Testis (tissue), 3 donors: ENCODE results near the gene ANKS1B. TPM values are rescaled to one million over a fixed set of nuclear protein-coding genes. Genes with fewer than 3 reads are reported as not detected.

Experiments used
- DNase-seq: peaks from one replicate; pipeline ENCODE4 v3.0.0-alpha.2; 2019
- H3K27ac ChIP-seq, 2 donors: fragments of 200-600 bp; sonication (generic); one replicate each; pipeline ENCODE4 v1.5.1; 2019
- H3K27me3 ChIP-seq: fragments of 200-600 bp; sonication (generic); one replicate; pipeline ENCODE4 v1.5.1; 2019
- H3K36me3 ChIP-seq: fragments of 200-600 bp; sonication (generic); one replicate; pipeline ENCODE4 v1.5.1; 2017; ENCODE audit warnings: low read depth; ENCODE audit errors: missing control alignments
- H3K4me1 ChIP-seq: fragments of 200-600 bp; sonication (generic); one replicate; pipeline ENCODE4 v1.5.1; 2019
- H3K4me3 ChIP-seq, 2 donors: fragments of 200-600 bp; sonication (generic); one replicate each; pipeline ENCODE4 v1.5.1; 2017 to 2019
- H3K9me3 ChIP-seq: fragments of 200-600 bp; sonication (generic); one replicate; pipeline ENCODE4 v1.5.1; 2017
- CTCF ChIP-seq, 3 experiments: fragments of 450-650 bp in 2 of 3; fragments of 200-600 bp in 1 of 3; sonication (generic) in 1 of 3; IDR thresholded peaks; one replicate each; pipeline ENCODE4 v1.5.1; 2016 to 2019; ENCODE audit warnings: antibody characterized with exemption in 3 of 3, mild to moderate bottlenecking in 2 of 3, moderate library complexity in 1 of 3
- POLR2A ChIP-seq: fragments of 450-650 bp; IDR thresholded peaks from one replicate; pipeline ENCODE4 v1.6.1; 2017; ENCODE audit warnings: antibody characterized with exemption, mild to moderate bottlenecking, moderate library complexity
- WGBS, 2 donors: methylation state at CpG; one replicate each; pipeline ENCODE4 v1.1.5; 2018; 5-methylcytosine and 5-hydroxymethylcytosine counted together
- intact Hi-C: fragments of 100-400 bp; cut with DNase I; formaldehyde crosslinking; loops from one replicate; pipeline ENCODE4 v1.15.1; 2023; ENCODE audit warnings: low total_unique reads
- polyA plus RNA-seq: library from polyadenylated mRNA; stranded (reverse); fragments of 350-450 nt; fragmentation: Illumina TruSeq; extraction: RNeasy Lipid Tissue Mini Kit (QIAGEN cat#74804); gene quantifications from one replicate; pipeline ENCODE4 v1.2.3, GENCODE V29; 2014; ENCODE audit warnings: low read depth, low replicate concordance; ENCODE audit not compliant: insufficient read depth
- total RNA-seq, 2 donors: library from RNA; depleted of rRNA; stranded (reverse); fragments of >200 nt; gene quantifications; one replicate each; pipeline ENCODE4 v1.2.3, GENCODE V29; 2016

ANKS1B gene
- total and polyA plus RNA-seq, 3 donors from 2014 or later, result 26.8 to 58.2 (median 30.9) TPM

GRCh38 chr12:99063182-99063581 lies 921.6 kb downstream of the ANKS1B start:
- no peak for DNase-seq
- 67 to 83% methylated on average over 3 to 4 of the region's 4 CpGs for WGBS, 2 donors
- Histone ChIP-seq H3K9me3 (no peaks in the 10 kb centered on the region), H3K4me1 (no peaks in the 10 kb centered on the region), H3K36me3 (no peaks in the 10 kb centered on the region), H3K4me3 (no peak overlapping the region), H3K27me3 (no peaks in the 10 kb centered on the region), H3K27ac (no peak overlapping the region)
- intact Hi-C loops, result no loop called here
- TF ChIP-seq CTCF (IDR thresholded peaks at IDR 0.05) (no peak), POLR2A (no peak)

- intact Hi-C loops, result no loop called here
- no peak overlapping the region for H3K27ac ChIP-seq
- H3K9me3 ChIP-seq, result no peaks in the 10 kb centered on the region
- no peak for TF ChIP-seq CTCF (IDR thresholded peaks at IDR 0.05)
- no peak for TF ChIP-seq POLR2A
- H3K36me3 ChIP-seq, result no peaks in the 10 kb centered on the region
- H3K4me3 ChIP-seq, result no peak overlapping the region
- H3K4me1 ChIP-seq, result no peaks in the 10 kb centered on the region
- WGBS, 2 donors, result 41 to 58% methylated on average over 9 of the region's 9 CpGs
- H3K27me3 ChIP-seq, result no peaks in the 10 kb centered on the region
- DNase-seq, result no peak
These were observed 924.8 kb downstream of the ANKS1B start for GRCh38 chr12:99059824-99060511.

GRCh38 chr12:99057670-99058069 lies 927.1 kb downstream of the ANKS1B start:
- intact Hi-C loops, result no loop called here
- Histone ChIP-seq H3K27ac (no peak overlapping the region), H3K36me3 (no peaks in the 10 kb centered on the region), H3K9me3 (no peaks in the 10 kb centered on the region), H3K4me3 (no peak overlapping the region), H3K27me3 (no peaks in the 10 kb centered on the region), H3K4me1 (no peaks in the 10 kb centered on the region)
- TF ChIP-seq POLR2A, result no peak
- 61 to 66% methylated on average over 5 of the region's 5 CpGs for WGBS, 2 donors
- no peak for DNase-seq

GRCh38 chr12:99056186-99056585 lies 928.5 kb downstream of the ANKS1B start:
- TF ChIP-seq CTCF (IDR thresholded peaks at IDR 0.05), result no peak
- no peak for TF ChIP-seq POLR2A
- intact Hi-C loops, result no loop called here
- 84 to 96% methylated on average over 1 of the region's 1 CpG for WGBS, 2 donors

GRCh38 chr12:99055299-99055698 lies 929.4 kb downstream of the ANKS1B start:
- Histone ChIP-seq H3K9me3 (no peaks in the 10 kb centered on the region), H3K27me3 (no peaks in the 10 kb centered on the region), H3K4me3 (no peak overlapping the region), H3K36me3 (no peaks in the 10 kb centered on the region), H3K4me1 (no peaks in the 10 kb centered on the region), H3K27ac (no peak overlapping the region)
- TF ChIP-seq CTCF (IDR thresholded peaks at IDR 0.05) (no peak), POLR2A (no peak)
- no peak for DNase-seq
- WGBS, 2 donors, result 86 to 92% methylated on average over 3 of the region's 3 CpGs
- intact Hi-C loops, result no loop called here

More at GRCh38 chr12:99056186-99056585, 928.5 kb downstream of the ANKS1B start:
- Histone ChIP-seq H3K4me1 (no peaks in the 10 kb centered on the region), H3K9me3 (no peaks in the 10 kb centered on the region), H3K4me3 (no peak overlapping the region), H3K36me3 (no peaks in the 10 kb centered on the region), H3K27ac (no peak overlapping the region), H3K27me3 (no peaks in the 10 kb centered on the region)
- DNase-seq, result no peak
